Astrocyte of the cerebellum (primary cell): Measurements from ENCODE around the gene TFDP2.
"Not testable (repeated sequence)": the region's sequence is repeated elsewhere in the genome, so short reads cannot be mapped to it uniquely, and the experiment has no call there.

Source experiments
- DNase-seq: peaks from one replicate; pipeline ENCODE4 v3.0.0-alpha.2; 2011; ENCODE audit warnings: low read depth
- H3K4me3 ChIP-seq: 2 replicates; pipeline ENCODE4 v1.5.1; 2011; ENCODE audit warnings: mild to moderate bottlenecking, low read depth, low read length, moderate library complexity
- in situ Hi-C: cut with HindIII; loops from 2 replicates; pipeline ENCODE4 v1.10.0; 2017; ENCODE audit warnings: low sequenced_read_pairs
- TF ChIP-seq, protein P1 (sequence below): IDR thresholded peaks from 2 replicates; pipeline ENCODE4 v1.5.1; 2012; ENCODE audit warnings: low read length, low read depth, moderate library complexity, mild to moderate bottlenecking; ENCODE audit errors: missing control alignments

The TFDP2 gene

DNA sequence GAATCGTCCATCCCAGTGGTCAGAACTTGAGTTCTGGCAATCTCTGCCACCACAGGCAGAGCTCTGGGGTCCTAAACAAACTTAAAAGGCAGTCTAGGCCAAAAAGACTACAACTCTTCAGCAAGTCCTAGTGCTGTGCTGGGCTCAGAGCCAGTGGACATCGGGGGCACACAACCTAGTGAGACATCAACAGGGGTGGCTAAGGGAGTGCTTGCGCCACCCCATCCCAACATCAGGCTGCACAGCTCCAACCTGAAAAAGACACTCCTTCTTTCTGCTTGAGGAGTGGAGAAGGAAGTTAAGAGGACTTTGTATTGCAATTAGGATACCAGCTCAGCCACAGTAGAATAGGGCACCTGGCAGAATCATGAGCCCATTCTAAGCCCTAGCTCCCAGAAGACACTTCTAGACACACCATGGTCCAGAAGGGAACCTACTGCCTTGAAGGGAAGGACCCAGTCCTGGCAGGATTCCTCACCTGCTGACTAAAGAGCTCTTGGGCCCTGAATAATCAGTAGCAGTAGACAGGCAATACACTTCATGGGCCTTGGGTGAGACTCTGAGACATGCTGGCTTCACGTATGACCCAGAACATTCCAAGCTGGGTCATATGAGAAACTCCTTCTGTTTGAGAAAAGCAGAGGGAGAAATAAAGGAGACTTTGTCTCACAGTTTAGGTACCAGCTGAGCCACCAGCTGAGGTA, 72.0 kb downstream of the TFDP2 start:
- TF ChIP-seq, protein P1, sequence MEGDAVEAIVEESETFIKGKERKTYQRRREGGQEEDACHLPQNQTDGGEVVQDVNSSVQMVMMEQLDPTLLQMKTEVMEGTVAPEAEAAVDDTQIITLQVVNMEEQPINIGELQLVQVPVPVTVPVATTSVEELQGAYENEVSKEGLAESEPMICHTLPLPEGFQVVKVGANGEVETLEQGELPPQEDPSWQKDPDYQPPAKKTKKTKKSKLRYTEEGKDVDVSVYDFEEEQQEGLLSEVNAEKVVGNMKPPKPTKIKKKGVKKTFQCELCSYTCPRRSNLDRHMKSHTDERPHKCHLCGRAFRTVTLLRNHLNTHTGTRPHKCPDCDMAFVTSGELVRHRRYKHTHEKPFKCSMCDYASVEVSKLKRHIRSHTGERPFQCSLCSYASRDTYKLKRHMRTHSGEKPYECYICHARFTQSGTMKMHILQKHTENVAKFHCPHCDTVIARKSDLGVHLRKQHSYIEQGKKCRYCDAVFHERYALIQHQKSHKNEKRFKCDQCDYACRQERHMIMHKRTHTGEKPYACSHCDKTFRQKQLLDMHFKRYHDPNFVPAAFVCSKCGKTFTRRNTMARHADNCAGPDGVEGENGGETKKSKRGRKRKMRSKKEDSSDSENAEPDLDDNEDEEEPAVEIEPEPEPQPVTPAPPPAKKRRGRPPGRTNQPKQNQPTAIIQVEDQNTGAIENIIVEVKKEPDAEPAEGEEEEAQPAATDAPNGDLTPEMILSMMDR, result no peak
- in situ Hi-C loops, result no loop called here
- no peak overlapping the region for H3K4me3 ChIP-seq
- DNase-seq, result no peak

GRCh38 chr3:142075656-142076055, 73.7 kb downstream of the TFDP2 start:
- H3K4me3 ChIP-seq, in situ Hi-C loops, DNase-seq: not testable (repeated sequence)

GRCh38 chr3:142072816-142073215, 76.5 kb downstream of the TFDP2 start:
- H3K4me3 ChIP-seq, result no peak overlapping the region
- in situ Hi-C loops, result no loop called here
- DNase-seq, result no peak

GRCh38 chr3:142065932-142066331, 83.4 kb downstream of the TFDP2 start:
- H3K4me3 ChIP-seq, result no peak overlapping the region
- in situ Hi-C loops, result no loop called here
- TF ChIP-seq, protein P1, result no peak
- no peak for DNase-seq

More at GRCh38 chr3:142072816-142073215, 76.5 kb downstream of the TFDP2 start:
- TF ChIP-seq, protein P1, result no peak

DNA sequence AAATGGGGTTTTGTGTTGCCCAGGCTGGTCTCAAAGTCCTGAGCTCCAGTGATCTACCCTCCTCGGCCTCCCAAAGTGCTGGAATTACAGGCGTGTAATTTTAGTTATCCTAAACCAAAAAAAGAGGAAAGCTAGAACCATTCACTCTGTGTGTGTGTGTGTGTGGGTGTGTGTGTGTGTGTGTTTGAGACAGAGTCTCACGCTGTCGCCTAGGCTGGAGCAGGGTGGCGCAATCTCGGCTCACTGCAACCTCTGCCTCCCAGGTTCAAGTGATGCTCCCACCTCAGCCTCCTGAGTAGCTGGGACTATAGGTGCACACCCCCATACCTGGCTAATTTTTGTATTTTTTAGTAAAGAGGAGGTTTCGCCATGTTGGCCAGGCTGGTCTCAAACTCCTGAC, 84.0 kb downstream of the TFDP2 start:
- in situ Hi-C loops, result no loop called here
- DNase-seq, result no peak
- H3K4me3 ChIP-seq, result no peak overlapping the region
- TF ChIP-seq, protein P1, result no peak

DNA sequence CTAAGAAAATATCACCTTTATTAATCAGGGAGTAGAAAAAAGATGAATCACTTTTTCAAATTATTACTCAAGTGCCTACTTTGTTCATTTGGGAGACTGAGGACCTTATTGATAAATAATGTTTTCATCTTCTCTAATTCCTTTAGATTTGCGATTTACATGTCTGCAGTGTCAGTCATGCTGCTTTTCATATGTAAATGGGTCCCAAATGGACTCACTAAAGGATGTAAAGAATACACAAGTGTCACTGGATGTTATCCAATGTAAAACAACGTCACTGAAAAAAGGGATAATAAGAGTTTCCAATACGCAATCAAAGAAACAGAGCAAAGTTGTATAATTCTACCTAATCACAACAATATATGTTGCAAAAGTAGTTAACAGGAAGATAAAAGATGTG, 84.9 kb downstream of the TFDP2 start:
- in situ Hi-C loops, result no loop called here
- no peak for DNase-seq
- TF ChIP-seq, protein P1, result no peak
- no peak overlapping the region for H3K4me3 ChIP-seq

- in situ Hi-C loops, result no loop called here
- TF ChIP-seq, protein P1, result no peak
- DNase-seq, result no peak
Observed at GRCh38 chr3:142057331-142057725, 92.0 kb downstream of the TFDP2 start.

More at GRCh38 chr3:142057331-142057725, 92.0 kb downstream of the TFDP2 start:
- no peak overlapping the region for H3K4me3 ChIP-seq
